Measurements from ENCODE around the gene TULP3.

The TULP3 gene

DNA sequence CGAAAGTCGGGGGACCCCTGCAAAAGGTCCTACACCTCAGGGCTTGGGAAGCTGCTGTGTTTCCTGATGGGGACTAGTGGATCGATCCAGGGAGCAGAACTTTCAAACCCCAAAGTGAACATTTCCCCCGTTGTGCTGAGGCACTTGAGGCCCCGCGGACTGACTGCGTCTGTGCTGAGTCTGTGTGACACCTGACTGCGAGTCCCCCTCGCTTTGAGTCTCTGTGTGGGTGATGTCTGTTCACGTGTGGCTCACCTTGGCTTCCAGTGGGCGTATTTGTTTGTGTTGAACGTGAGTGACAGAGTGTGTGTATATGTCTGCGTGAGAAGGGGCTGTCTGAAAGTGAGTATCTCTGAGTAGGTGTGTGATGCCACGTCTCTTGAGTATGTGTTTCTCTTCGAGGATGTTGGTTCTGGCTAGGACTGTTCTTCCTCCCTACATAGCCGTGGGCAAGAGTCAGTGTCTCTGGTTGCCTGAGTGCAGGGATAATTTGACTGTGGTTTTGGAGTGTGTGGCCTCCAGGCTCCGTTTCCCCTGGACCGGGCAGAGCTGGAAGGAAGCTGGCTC is 69.8 kb downstream of the TULP3 start (continued):
- TF ChIP-seq, protein P1, sequence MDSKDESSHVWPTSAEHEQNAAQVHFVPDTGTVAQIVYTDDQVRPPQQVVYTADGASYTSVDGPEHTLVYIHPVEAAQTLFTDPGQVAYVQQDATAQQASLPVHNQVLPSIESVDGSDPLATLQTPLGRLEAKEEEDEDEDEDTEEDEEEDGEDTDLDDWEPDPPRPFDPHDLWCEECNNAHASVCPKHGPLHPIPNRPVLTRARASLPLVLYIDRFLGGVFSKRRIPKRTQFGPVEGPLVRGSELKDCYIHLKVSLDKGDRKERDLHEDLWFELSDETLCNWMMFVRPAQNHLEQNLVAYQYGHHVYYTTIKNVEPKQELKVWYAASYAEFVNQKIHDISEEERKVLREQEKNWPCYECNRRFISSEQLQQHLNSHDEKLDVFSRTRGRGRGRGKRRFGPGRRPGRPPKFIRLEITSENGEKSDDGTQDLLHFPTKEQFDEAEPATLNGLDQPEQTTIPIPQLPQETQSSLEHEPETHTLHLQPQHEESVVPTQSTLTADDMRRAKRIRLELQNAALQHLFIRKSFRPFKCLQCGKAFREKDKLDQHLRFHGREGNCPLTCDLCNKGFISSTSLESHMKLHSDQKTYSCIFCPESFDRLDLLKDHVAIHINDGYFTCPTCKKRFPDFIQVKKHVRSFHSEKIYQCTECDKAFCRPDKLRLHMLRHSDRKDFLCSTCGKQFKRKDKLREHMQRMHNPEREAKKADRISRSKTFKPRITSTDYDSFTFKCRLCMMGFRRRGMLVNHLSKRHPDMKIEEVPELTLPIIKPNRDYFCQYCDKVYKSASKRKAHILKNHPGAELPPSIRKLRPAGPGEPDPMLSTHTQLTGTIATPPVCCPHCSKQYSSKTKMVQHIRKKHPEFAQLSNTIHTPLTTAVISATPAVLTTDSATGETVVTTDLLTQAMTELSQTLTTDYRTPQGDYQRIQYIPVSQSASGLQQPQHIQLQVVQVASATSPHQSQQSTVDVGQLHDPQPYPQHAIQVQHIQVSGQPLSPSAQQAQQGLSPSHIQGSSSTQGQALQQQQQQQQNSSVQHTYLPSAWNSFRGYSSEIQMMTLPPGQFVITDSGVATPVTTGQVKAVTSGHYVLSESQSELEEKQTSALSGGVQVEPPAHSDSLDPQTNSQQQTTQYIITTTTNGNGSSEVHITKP (tag by site-specific recombination; IDR thresholded peaks at IDR 0.05) = no peak
- peak; percentile 37; the same call in 1 of the 2 replicates for TF ChIP-seq PRDM1 (tag by site-specific recombination; IDR thresholded peaks at IDR 0.05)
- TF ChIP-seq ZSCAN4 (tag by site-specific recombination; IDR thresholded peaks at IDR 0.05) = 0 out of 2 replicates have a peak, but pooled peaks have one; percentile 15
- TF ChIP-seq ZNF155 (tag by site-specific recombination; IDR thresholded peaks at IDR 0.05) = no peak
- peak; percentile 50; the same call in 1 of the 2 replicates for TF ChIP-seq ZBTB48 (tag by site-specific recombination; IDR thresholded peaks at IDR 0.05)
- TF ChIP-seq, protein P2, sequence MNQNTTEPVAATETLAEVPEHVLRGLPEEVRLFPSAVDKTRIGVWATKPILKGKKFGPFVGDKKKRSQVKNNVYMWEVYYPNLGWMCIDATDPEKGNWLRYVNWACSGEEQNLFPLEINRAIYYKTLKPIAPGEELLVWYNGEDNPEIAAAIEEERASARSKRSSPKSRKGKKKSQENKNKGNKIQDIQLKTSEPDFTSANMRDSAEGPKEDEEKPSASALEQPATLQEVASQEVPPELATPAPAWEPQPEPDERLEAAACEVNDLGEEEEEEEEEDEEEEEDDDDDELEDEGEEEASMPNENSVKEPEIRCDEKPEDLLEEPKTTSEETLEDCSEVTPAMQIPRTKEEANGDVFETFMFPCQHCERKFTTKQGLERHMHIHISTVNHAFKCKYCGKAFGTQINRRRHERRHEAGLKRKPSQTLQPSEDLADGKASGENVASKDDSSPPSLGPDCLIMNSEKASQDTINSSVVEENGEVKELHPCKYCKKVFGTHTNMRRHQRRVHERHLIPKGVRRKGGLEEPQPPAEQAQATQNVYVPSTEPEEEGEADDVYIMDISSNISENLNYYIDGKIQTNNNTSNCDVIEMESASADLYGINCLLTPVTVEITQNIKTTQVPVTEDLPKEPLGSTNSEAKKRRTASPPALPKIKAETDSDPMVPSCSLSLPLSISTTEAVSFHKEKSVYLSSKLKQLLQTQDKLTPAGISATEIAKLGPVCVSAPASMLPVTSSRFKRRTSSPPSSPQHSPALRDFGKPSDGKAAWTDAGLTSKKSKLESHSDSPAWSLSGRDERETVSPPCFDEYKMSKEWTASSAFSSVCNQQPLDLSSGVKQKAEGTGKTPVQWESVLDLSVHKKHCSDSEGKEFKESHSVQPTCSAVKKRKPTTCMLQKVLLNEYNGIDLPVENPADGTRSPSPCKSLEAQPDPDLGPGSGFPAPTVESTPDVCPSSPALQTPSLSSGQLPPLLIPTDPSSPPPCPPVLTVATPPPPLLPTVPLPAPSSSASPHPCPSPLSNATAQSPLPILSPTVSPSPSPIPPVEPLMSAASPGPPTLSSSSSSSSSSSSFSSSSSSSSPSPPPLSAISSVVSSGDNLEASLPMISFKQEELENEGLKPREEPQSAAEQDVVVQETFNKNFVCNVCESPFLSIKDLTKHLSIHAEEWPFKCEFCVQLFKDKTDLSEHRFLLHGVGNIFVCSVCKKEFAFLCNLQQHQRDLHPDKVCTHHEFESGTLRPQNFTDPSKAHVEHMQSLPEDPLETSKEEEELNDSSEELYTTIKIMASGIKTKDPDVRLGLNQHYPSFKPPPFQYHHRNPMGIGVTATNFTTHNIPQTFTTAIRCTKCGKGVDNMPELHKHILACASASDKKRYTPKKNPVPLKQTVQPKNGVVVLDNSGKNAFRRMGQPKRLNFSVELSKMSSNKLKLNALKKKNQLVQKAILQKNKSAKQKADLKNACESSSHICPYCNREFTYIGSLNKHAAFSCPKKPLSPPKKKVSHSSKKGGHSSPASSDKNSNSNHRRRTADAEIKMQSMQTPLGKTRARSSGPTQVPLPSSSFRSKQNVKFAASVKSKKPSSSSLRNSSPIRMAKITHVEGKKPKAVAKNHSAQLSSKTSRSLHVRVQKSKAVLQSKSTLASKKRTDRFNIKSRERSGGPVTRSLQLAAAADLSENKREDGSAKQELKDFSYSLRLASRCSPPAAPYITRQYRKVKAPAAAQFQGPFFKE (tag by site-specific recombination; IDR thresholded peaks at IDR 0.05; ENCODE audit: borderline replicate concordance) = peak; percentile 23; the same call in 1 of the 2 replicates
- peak; percentile 95 for TF ChIP-seq EGR2 (tag by site-specific recombination; IDR thresholded peaks at IDR 0.05; ENCODE audit: low read depth)
- TF ChIP-seq ZNF600 (tag by site-specific recombination; IDR thresholded peaks at IDR 0.05) = peak; percentile 92

GRCh38 chr12:2960996-2961616 is 70.4 kb downstream of the TULP3 start:
- peak overlapping the region; percentile 58 for H3K4me3 ChIP-seq (ENCODE audit: low read depth, low read length)
- peaks cover 7% of the 10 kb centered on the region; the same call in 1 of the 2 replicates for H3K4me1 ChIP-seq (ENCODE audit: control insufficient read depth, insufficient read depth, low read length)
- no peak overlapping the region for H3K27ac ChIP-seq (ENCODE audit: extremely low read depth, low read depth, low read length)
- H3K9me3 ChIP-seq (ENCODE audit: control insufficient read depth, insufficient read depth, low read depth, low read length) = no peaks in the 10 kb centered on the region
- POLR2A ChIA-PET = interaction anchor here (0.9 to 1.0 kb wide), 2 partner anchors 10 to 11 kb away, joined by 3 to 4 read pairs; no protein-coding TSS in a partner anchor
- CTCF ChIA-PET = interaction anchor here (0.8 to 1.4 kb wide), 2 partner anchors 18 to 74 kb away, joined by 4 read pairs; no protein-coding TSS in a partner anchor
- no peaks in the 10 kb centered on the region; a peak in 1 of 3 replicates for H3K36me3 ChIP-seq (ENCODE audit: control insufficient read depth in 2 of 2, insufficient read depth in 1 of 2, low read length in 2 of 2)
- TF ChIP-seq CTCF (tag by site-specific recombination; IDR thresholded peaks at IDR 0.05) = no peak
- TF ChIP-seq ZNF544 (tag by site-specific recombination; IDR thresholded peaks at IDR 0.05) = no peak
- peak; percentile 10; the same call in 1 of the 2 replicates for TF ChIP-seq SCRT1 (tag by site-specific recombination; IDR thresholded peaks at IDR 0.05; ENCODE audit: borderline replicate concordance)
- no peak for TF ChIP-seq ZNF121 (tag by site-specific recombination; IDR thresholded peaks at IDR 0.05)
- no peak for TF ChIP-seq ZFP69B (tag by site-specific recombination; IDR thresholded peaks at IDR 0.05)
- no peak for TF ChIP-seq ZNF600 (tag by site-specific recombination; IDR thresholded peaks at IDR 0.05)
- no peak for TF ChIP-seq TRIM28 (IDR thresholded peaks at IDR 0.05; ENCODE audit: borderline replicate concordance, low read length)
- TF ChIP-seq, protein P3, sequence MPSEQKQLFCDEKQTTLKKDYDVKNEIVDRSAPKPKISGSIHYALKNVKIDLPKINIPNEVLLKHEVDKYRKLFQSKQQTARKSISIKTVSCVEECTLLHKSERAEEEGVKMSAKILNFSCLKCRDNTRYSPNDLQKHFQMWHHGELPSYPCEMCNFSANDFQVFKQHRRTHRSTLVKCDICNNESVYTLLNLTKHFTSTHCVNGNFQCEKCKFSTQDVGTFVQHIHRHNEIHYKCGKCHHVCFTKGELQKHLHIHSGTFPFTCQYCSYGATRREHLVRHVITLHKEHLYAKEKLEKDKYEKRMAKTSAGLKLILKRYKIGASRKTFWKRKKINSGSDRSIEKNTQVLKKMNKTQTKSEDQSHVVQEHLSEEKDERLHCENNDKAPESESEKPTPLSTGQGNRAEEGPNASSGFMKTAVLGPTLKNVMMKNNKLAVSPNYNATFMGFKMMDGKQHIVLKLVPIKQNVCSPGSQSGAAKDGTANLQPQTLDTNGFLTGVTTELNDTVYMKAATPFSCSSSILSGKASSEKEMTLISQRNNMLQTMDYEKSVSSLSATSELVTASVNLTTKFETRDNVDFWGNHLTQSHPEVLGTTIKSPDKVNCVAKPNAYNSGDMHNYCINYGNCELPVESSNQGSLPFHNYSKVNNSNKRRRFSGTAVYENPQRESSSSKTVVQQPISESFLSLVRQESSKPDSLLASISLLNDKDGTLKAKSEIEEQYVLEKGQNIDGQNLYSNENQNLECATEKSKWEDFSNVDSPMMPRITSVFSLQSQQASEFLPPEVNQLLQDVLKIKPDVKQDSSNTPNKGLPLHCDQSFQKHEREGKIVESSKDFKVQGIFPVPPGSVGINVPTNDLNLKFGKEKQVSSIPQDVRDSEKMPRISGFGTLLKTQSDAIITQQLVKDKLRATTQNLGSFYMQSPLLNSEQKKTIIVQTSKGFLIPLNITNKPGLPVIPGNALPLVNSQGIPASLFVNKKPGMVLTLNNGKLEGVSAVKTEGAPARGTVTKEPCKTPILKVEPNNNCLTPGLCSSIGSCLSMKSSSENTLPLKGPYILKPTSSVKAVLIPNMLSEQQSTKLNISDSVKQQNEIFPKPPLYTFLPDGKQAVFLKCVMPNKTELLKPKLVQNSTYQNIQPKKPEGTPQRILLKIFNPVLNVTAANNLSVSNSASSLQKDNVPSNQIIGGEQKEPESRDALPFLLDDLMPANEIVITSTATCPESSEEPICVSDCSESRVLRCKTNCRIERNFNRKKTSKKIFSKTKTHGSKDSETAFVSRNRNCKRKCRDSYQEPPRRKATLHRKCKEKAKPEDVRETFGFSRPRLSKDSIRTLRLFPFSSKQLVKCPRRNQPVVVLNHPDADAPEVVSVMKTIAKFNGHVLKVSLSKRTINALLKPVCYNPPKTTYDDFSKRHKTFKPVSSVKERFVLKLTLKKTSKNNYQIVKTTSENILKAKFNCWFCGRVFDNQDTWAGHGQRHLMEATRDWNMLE (tag by site-specific recombination; conservative IDR thresholded peaks at IDR 0.05; ENCODE audit: low read depth) = no peak
- no peak for TF ChIP-seq SP2 (tag by site-specific recombination; IDR thresholded peaks at IDR 0.05)
- no peak for TF ChIP-seq KLF16 (tag by site-specific recombination; IDR thresholded peaks at IDR 0.05)
